HepG2 (cell line): ENCODE data around the gene TBC1D32. TPM values are rescaled to one million over a fixed set of nuclear protein-coding genes. Genes with fewer than 3 reads are reported as not detected.
A peak's percentile ranks its signal among the peaks of the same experiment; 100 is the strongest.

Experiments used
- BRD4 ChIP-seq: sonication (generic); formaldehyde crosslinking; IDR thresholded peaks from 2 replicates; pipeline ENCODE4 v1.4.0; 2020; ENCODE audit warnings: missing genetic modification reagents
- GABPA ChIP-seq, 2 experiments: IDR thresholded peaks; 2 replicates each; pipeline ENCODE4 v1.6.1; 2011 to 2016; ENCODE audit warnings: low read depth in 2 of 2, low read length in 1 of 2, missing biosample characterization in 1 of 2, missing genetic modification characterization in 1 of 2
- HBP1 ChIP-seq: IDR thresholded peaks from 2 replicates; pipeline ENCODE4 v1.6.1; 2016; ENCODE audit warnings: low read depth, control low read depth
- KAT2B ChIP-seq: fragments of 150-350 bp; IDR thresholded peaks from 2 replicates; pipeline ENCODE4 v1.6.1; 2014; ENCODE audit warnings: low read depth, low read length, borderline replicate concordance
- KDM6A ChIP-seq: IDR thresholded peaks from 2 replicates; pipeline ENCODE4 v1.6.1; 2016; ENCODE audit warnings: low read depth
- MYPOP ChIP-seq: sonication (generic); formaldehyde crosslinking; IDR thresholded peaks from 2 replicates; pipeline ENCODE4 v1.8.1; 2023; ENCODE audit warnings: mild to moderate bottlenecking, moderate library complexity, missing genetic modification reagents
- PAF1 ChIP-seq: IDR thresholded peaks from 2 replicates; pipeline ENCODE4 v1.6.1; 2016; ENCODE audit warnings: missing genetic modification reagents, missing compliant biosample characterization
- PBX3 ChIP-seq: sonication (generic); formaldehyde crosslinking; IDR thresholded peaks from 2 replicates; pipeline ENCODE4 v1.8.1; 2023; ENCODE audit warnings: missing genetic modification reagents, inconsistent platforms, borderline replicate concordance
- PPARG ChIP-seq: conservative IDR thresholded peaks from 2 replicates; pipeline ENCODE4 v1.6.1; 2016; ENCODE audit warnings: missing biosample characterization, missing genetic modification reagents
- PRDM10 ChIP-seq: sonication (generic); formaldehyde crosslinking; IDR thresholded peaks from 2 replicates; pipeline ENCODE4 v1.4.0; 2020; ENCODE audit warnings: low read depth, missing genetic modification reagents
- RXRB ChIP-seq: IDR thresholded peaks from 2 replicates; pipeline ENCODE4 v1.6.1; 2016; ENCODE audit warnings: borderline replicate concordance, missing genetic modification reagents, missing compliant biosample characterization
- ZC3H4 ChIP-seq: sonication (generic); formaldehyde crosslinking; IDR thresholded peaks from 2 replicates; pipeline ENCODE4 v1.4.0; 2020; ENCODE audit warnings: missing genetic modification reagents, borderline replicate concordance
- ZFP90 ChIP-seq: sonication (generic); formaldehyde crosslinking; IDR thresholded peaks from 2 replicates; pipeline ENCODE4 v1.8.0; 2022; ENCODE audit warnings: missing genetic modification reagents, mild to moderate bottlenecking, inconsistent platforms, borderline replicate concordance
- ZNF276 ChIP-seq: sonication (generic); formaldehyde crosslinking; IDR thresholded peaks from 2 replicates; pipeline ENCODE4 v1.4.0; 2020; ENCODE audit warnings: mild to moderate bottlenecking, low read depth, missing genetic modification reagents
- ZNF343 ChIP-seq: sonication (generic); formaldehyde crosslinking; IDR thresholded peaks from 2 replicates; pipeline ENCODE4 v1.4.0; 2020; ENCODE audit warnings: mild to moderate bottlenecking, missing genetic modification reagents
- ZNF562 ChIP-seq: sonication (generic); formaldehyde crosslinking; IDR thresholded peaks from 2 replicates; pipeline ENCODE4 v1.8.0; 2022; ENCODE audit warnings: missing genetic modification reagents, borderline replicate concordance
- ZNF614 ChIP-seq: IDR thresholded peaks from 2 replicates; pipeline ENCODE4 v1.6.1; 2018; ENCODE audit warnings: missing biosample characterization, missing genetic modification reagents, inconsistent platforms, borderline replicate concordance
- ZNF652 ChIP-seq: IDR thresholded peaks from 2 replicates; pipeline ENCODE4 v1.6.1; 2016; ENCODE audit warnings: low read depth, borderline replicate concordance
- ZNF788 ChIP-seq: sonication (generic); formaldehyde crosslinking; IDR thresholded peaks from 2 replicates; pipeline ENCODE4 v1.5.0; 2020; ENCODE audit warnings: mild to moderate bottlenecking, missing genetic modification reagents, borderline replicate concordance
- polyA plus RNA-seq, 8 experiments: library from polyadenylated mRNA; depleted of rRNA in 3 of 8; stranded (reverse) in 7 of 8; unstranded in 1 of 8; fragments of >200 nt; fragmentation: Illumina TruSeq in 4 of 8; extraction: Trizol in 4 of 8; gene quantifications; 2 replicates each; pipeline versions ENCODE4 v1.2.1 to v1.2.3, GENCODE V29; 2011 to 2016; ENCODE audit warnings: low read depth in 4 of 8, missing spikeins in 1 of 8, mixed read lengths in 1 of 8; ENCODE audit not compliant: insufficient read depth in 1 of 8
- total RNA-seq, 5 experiments: library from RNA; depleted of rRNA; stranded (reverse); fragments of >200 nt; fragmentation: Illumina TruSeq; extraction: Trizol; gene quantifications; 2 replicates each; pipeline ENCODE4 v1.2.3, GENCODE V29; 2016; ENCODE audit warnings: low read depth in 1 of 5

TBC1D32 gene
- total and polyA plus RNA-seq, 2 of the 13 experiments (the other 11 are each of a cell fraction or from before 2014, with no cell fraction given) = 2.0 to 4.8 TPM

GRCh38 chr6:121334299-121335086, at the start of gene TBC1D32 (continued):
- no peak for TF ChIP-seq ZNF562
- TF ChIP-seq ZFP90 (CRISPR knock-in tag) = peak; percentile 31; the same call in 1 of the 2 replicates
- TF ChIP-seq KAT2B = no peak
- no peak; the same call in 1 of the 2 replicates for TF ChIP-seq PRDM10
- TF ChIP-seq PPARG = no peak
- no peak for TF ChIP-seq PBX3 (CRISPR knock-in tag)
- TF ChIP-seq HBP1 (CRISPR knock-in tag) = peak; percentile 73
- peak; percentile 85; the same call in 1 of the 2 replicates for TF ChIP-seq ZNF788 (CRISPR knock-in tag)
- no peak for TF ChIP-seq PAF1 (CRISPR knock-in tag)
- 0 out of 2 replicates have a peak, but pooled peaks have one; percentile 63 for TF ChIP-seq ZNF276 (CRISPR knock-in tag)
- no peak for TF ChIP-seq ZC3H4 (CRISPR knock-in tag)
- TF ChIP-seq ZNF652 (CRISPR knock-in tag) = no peak
- TF ChIP-seq ZNF614 (CRISPR knock-in tag) = peak; percentile 82; the same call in 1 of the 2 replicates
- peak; percentile 96 for TF ChIP-seq MYPOP (CRISPR knock-in tag)
- TF ChIP-seq GABPA (IDR thresholded peaks at IDR 0.05; ENCODE audit: low read depth, low read length) = no peak
- peak; percentile 62 for TF ChIP-seq GABPA (CRISPR knock-in tag; IDR thresholded peaks at IDR 0.05; ENCODE audit: low read depth)
- TF ChIP-seq BRD4 = no peak; the same call in 1 of the 2 replicates
- 0 out of 2 replicates have a peak, but pooled peaks have one; percentile 51 for TF ChIP-seq RXRB (CRISPR knock-in tag)
- no peak for TF ChIP-seq KDM6A (CRISPR knock-in tag)
- peak; percentile 89 for TF ChIP-seq ZNF343 (CRISPR knock-in tag)
